Right atrium auricular region (tissue), 2 donors: ENCODE results near the gene UBR3. TPM values are rescaled to one million over a fixed set of nuclear protein-coding genes. Genes with fewer than 3 reads are reported as not detected.

Experiments used
- DNase-seq: peaks from one replicate; pipeline ENCODE4 v3.0.0-alpha.2; 2019; ENCODE audit warnings: low spot score
- H3K27ac ChIP-seq, 2 donors: fragments of 200-600 bp; sonication (generic); 1 replicate in 1 of 2; 2 replicates in 1 of 2; pipeline ENCODE4 v1.5.1; 2016 to 2019
- H3K27me3 ChIP-seq, 2 donors: fragments of 200-600 bp; sonication (generic); one replicate each; pipeline versions ENCODE4 v1.5.1 to v1.6.0; 2017 to 2019
- H3K36me3 ChIP-seq: fragments of 200-600 bp; sonication (generic); one replicate; pipeline ENCODE4 v1.5.1; 2016
- H3K4me1 ChIP-seq, 2 donors: fragments of 200-600 bp; sonication (generic); one replicate each; pipeline versions ENCODE4 v1.5.1 to v1.6.0; 2017 to 2019
- H3K4me3 ChIP-seq, 2 donors: fragments of 200-600 bp; sonication (generic); 1 replicate in 1 of 2; 2 replicates in 1 of 2; pipeline ENCODE4 v1.5.1; 2017 to 2019; ENCODE audit warnings: mild to moderate bottlenecking in 1 of 2, moderate library complexity in 1 of 2
- H3K9me3 ChIP-seq, 2 donors: fragments of 200-600 bp; sonication (generic); one replicate each; pipeline ENCODE4 v1.5.1; 2019
- total RNA-seq, 2 donors: library from RNA; depleted of rRNA; stranded (reverse); fragments of >200 nt; gene quantifications; one replicate each; pipeline ENCODE4 v1.1.0, GENCODE V29; 2016
- TF ChIP-seq, protein P1 (sequence below), 2 donors: fragments of 200-600 bp; sonication (generic); IDR thresholded peaks; one replicate each; pipeline ENCODE4 v1.5.1; 2019; ENCODE audit warnings: antibody characterized with exemption in 2 of 2

UBR3 gene
- total RNA-seq, 2 donors from 2014 or later = 56.5 to 93.6 TPM

- Histone ChIP-seq H3K9me3 (no peaks in the 10 kb centered on the region), H3K27me3 (no peaks in the 10 kb centered on the region), H3K27ac (peak within 1 kb of the TSS; percentile 86), H3K4me3 (peak within 1 kb of the TSS; percentile 75 to 89), H3K4me1 (peaks cover 0 to 34% of the 10 kb centered on the region in 2 donors), H3K36me3 (no peaks in the 10 kb centered on the region)
- peak; percentile 70 for DNase-seq
- TF ChIP-seq, protein P1, sequence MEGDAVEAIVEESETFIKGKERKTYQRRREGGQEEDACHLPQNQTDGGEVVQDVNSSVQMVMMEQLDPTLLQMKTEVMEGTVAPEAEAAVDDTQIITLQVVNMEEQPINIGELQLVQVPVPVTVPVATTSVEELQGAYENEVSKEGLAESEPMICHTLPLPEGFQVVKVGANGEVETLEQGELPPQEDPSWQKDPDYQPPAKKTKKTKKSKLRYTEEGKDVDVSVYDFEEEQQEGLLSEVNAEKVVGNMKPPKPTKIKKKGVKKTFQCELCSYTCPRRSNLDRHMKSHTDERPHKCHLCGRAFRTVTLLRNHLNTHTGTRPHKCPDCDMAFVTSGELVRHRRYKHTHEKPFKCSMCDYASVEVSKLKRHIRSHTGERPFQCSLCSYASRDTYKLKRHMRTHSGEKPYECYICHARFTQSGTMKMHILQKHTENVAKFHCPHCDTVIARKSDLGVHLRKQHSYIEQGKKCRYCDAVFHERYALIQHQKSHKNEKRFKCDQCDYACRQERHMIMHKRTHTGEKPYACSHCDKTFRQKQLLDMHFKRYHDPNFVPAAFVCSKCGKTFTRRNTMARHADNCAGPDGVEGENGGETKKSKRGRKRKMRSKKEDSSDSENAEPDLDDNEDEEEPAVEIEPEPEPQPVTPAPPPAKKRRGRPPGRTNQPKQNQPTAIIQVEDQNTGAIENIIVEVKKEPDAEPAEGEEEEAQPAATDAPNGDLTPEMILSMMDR (IDR thresholded peaks at IDR 0.05) = peak; percentile 96 to 100
These were observed 2.6 kb upstream of the UBR3 start, which contains the start of gene METTL5 for GRCh38 chr2:169824373-169825333. METTL5 (minus strand) TSS chr2:169824905; CDS start chr2:169824597, 308 bp downstream.

DNA sequence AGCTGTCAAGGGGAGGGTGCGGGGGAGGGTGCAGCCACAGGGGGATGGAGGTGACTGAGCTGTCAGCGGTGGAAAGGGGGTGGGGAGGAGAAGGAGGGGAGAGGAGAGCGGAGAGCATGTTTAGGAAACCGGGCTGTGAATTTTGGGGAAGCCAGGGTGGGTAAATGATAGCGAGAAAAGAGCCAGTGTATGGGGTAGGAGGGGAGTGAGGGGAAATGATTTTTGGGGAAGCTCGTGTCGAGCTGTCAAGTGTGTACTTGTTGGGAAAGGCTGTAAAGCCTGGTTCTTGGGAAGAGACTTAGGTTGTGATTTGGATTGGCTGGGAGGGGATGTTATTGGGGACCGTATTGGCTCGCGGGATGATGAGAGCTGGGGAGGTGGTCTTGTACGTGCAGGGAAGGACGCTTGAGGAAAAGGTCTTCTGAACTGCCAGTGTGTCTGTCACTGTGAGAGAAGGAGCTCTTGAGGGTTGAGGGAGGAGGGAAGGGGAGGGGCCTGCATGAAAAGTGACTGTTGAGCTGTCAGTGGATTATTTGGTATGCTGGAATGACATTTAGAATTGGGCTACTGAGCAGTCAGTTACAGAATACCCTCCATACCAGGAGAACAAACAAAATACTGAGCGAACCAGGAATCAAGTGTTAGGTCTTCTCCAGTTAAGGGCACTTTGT is 1.0 kb downstream of the UBR3 start:
- H3K4me3 ChIP-seq = peak overlapping the region; percentile 90 to 93
- no peak for DNase-seq
- TF ChIP-seq, protein P1 (IDR thresholded peaks at IDR 0.05) = no peak
- H3K4me1 ChIP-seq = peaks cover 0 to 57% of the 10 kb centered on the region in 2 donors
- H3K27ac ChIP-seq = peak overlapping the region; percentile 89 to 92
- no peaks in the 10 kb centered on the region for H3K36me3 ChIP-seq
- no peaks in the 10 kb centered on the region for H3K27me3 ChIP-seq
- no peaks in the 10 kb centered on the region for H3K9me3 ChIP-seq

DNA sequence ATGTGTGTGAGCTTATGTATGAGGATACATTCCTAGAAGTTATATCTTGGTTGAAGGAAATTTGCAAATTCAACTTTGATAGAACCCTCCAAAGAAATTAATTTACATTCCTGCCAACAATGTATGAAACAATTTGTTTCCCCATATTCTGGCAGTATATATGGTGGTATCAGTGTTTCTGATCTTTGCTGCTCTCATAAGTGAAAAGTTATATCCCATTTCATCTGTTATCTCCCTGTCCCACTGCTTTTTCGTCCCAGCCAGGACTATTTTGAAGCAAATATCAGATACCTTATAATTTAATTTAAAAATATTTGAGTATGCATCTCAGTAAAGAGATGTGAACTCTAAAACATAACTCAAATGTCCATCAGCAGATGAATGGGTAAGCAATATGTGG is 7.1 kb downstream of the UBR3 start:
- Histone ChIP-seq H3K36me3 (no peaks in the 10 kb centered on the region), H3K4me3 (no peak overlapping the region), H3K27ac (no peak overlapping the region), H3K27me3 (no peaks in the 10 kb centered on the region), H3K4me1 (peaks cover 0 to 74% of the 10 kb centered on the region in 2 donors), H3K9me3 (no peaks in the 10 kb centered on the region)
- TF ChIP-seq, protein P1 (IDR thresholded peaks at IDR 0.05) = no peak
- DNase-seq = no peak

DNA sequence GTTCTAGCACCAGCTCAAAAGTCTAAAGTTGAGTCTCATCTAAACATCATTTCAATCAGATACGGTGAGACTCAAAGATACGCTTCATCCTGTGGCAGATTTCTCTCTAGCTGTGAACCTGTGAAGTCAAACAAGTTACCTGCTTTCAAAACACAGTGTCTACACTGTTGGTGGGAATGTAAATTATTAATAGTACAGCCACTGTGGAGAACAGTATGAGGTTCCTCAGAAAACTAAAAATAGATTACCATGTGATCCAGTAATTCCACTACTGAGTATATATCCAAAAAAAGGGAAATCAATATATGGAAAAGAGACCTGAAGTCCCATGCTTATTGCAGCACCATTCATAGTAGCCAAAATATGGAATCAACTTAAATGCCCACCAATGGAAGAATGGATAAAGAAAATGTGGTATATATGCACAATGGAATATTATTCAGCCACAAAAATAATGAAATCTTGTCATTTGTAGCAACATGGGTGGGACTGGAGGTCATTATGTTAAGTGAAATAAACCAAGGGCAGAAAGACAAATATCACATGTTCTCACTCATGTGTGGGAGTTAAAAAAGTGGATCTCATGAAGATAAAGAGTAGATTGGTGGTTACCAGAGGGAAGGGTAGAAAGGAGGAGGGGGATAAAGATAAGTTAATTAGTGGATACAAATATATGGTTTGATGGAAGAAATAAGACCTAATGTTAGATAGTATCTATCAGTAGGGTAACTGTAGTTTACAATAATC is 11.7 kb downstream of the UBR3 start:
- Histone ChIP-seq H3K4me3 (no peak overlapping the region), H3K4me1 (peaks cover 0 to 63% of the 10 kb centered on the region in 2 donors), H3K36me3 (no peaks in the 10 kb centered on the region), H3K9me3 (no peaks in the 10 kb centered on the region), H3K27ac (peak overlapping the region in 1 of 2 donors; percentile 24), H3K27me3 (no peaks in the 10 kb centered on the region)
- TF ChIP-seq, protein P1 (IDR thresholded peaks at IDR 0.05) = no peak
- no peak for DNase-seq

DNA sequence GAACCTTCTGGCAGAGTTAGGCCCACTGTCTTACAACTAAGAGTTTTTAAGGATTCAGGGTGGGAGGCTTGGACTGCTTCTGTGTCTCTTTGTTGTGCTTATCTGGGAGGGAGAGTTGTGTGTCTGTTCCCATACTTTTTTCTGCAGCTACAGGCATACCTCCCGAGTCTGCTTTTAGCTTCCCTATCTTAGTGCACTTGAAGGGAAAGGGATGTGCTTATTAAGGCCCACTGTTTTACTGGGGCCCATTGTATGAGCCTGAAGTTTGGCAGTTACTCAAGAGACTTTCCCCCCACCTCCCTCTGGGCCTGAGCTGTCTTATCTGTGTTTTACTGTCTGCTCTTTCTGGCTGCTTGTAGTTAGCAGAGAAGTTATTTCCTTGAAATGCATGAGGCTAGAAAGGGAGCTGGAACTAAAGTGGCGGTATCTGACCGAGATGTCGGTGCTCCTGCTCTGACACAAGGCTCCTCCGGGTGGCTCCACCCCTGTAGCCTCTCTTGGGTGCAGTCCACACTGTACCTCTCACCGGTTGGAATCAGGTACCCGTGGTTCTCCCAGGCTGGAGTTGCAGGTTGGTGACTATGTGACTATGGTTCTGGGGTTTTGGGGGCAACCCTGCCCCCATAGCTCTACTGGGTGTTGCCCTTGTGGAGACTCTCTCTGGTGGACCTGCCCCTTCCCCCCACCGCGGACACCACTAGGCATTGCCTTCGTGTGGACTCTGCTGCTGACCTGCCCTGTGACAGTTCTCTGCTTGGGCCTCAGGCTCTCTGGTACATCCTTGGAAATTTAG is 12.9 kb downstream of the UBR3 start:
- Histone ChIP-seq H3K4me1 (peaks cover 0 to 54% of the 10 kb centered on the region in 2 donors), H3K36me3 (no peaks in the 10 kb centered on the region), H3K4me3 (peak overlapping the region in 1 of 2 donors; percentile 6), H3K27ac (peak overlapping the region; percentile 39 to 62), H3K9me3 (no peaks in the 10 kb centered on the region), H3K27me3 (no peaks in the 10 kb centered on the region)
- no peak for DNase-seq
- TF ChIP-seq, protein P1 (IDR thresholded peaks at IDR 0.05) = no peak
